Measurements from ENCODE around the gene GAK.
"Not testable (repeated sequence)": the region's sequence is repeated elsewhere in the genome, so short reads cannot be mapped to it uniquely, and the experiment has no call there.

GAK gene

DNA sequence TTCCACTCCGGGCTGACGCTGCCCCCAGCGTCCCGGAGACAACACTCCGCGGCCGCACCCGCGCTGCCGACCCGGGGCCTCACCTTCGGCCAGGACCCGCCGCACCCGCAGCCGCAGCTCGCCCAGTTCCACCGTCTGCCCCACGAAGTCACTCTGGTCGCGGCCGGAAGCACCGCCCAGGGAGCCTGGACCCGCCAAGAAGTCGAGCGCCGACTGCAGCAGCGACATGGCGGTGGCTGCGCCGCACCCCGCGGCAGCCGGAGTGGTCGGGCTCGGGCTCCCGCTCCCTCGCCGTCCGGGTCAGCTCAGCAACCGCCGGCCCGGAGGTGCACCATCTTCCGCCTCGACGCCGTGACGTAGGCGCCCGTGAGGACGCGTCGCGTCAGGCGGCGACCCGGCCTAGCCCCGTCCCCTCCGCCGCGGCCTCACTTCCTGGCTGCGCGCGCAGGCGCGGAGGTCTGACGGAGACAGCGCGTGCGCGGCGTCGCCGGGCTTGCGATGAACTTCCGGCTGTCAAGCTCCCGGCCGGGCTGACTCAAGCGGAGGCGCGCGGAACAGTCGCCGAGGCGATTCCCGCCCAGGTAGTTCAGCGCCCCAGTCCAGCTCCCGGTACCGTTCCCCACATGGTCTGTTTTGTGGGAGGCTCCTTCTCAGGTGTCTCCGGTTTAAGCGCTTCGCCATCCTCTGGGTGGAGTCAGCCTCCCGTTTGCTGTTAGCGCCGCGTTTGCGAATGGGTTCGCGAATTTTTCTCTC lies at the start of gene GAK, which contains the start of gene TMEM175:
Gene GAK, minus strand, starts transcription at position 357 of the 753 bp plus-strand sequence. Its CDS starts 129 bp downstream, at position 228.
Gene TMEM175, plus strand, starts transcription at position 501 of the 753 bp plus-strand sequence. CDS start 15,280 bp downstream, outside the sequence.
- peak; percentile 100 for DNase-seq (ENCODE audit: low spot score)

DNA sequence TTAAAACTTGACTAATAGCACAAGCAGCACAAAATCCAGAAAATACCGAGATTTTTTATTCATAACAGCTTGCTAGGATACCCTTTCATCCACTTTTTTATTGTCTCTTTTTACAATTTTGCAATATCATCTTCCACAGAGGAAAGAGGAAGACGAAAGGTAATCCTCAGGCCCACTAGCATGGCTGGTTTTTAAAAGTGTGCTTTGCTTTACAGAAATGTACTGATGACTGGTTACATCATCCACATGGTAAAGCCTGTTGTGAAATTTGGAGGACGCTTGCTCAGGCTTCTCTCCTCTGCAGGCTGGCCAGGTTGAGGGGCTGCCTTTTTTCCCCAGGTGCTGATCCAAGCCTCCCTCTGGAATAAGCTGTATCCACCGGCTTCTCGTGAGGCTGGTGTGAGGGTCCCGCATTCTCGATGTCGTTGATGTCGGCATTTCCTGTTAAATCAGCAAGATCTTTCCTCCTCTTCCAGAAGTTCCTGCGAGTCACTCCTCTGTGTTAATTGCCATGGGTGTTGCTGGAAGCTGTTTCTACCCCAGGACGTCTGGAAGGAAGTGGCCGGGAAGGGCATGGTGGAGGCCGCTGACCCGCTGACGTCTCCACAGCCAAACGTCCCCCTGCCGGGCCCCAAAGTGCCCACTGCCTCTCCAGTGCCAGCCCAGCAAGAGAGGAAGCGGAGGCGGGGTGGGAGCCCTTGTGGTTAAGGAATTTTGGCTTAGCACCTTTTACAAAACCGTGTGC lies 47.0 kb upstream of the GAK start:
- no peak for DNase-seq (ENCODE audit: low spot score)

- DNase-seq (ENCODE audit: low spot score) = not testable (repeated sequence)
These were observed 43.9 kb upstream of the GAK start for GRCh38 chr4:976016-976415.

GRCh38 chr4:974668-975067 lies 42.6 kb upstream of the GAK start:
- DNase-seq (ENCODE audit: low spot score) = no peak

DNA sequence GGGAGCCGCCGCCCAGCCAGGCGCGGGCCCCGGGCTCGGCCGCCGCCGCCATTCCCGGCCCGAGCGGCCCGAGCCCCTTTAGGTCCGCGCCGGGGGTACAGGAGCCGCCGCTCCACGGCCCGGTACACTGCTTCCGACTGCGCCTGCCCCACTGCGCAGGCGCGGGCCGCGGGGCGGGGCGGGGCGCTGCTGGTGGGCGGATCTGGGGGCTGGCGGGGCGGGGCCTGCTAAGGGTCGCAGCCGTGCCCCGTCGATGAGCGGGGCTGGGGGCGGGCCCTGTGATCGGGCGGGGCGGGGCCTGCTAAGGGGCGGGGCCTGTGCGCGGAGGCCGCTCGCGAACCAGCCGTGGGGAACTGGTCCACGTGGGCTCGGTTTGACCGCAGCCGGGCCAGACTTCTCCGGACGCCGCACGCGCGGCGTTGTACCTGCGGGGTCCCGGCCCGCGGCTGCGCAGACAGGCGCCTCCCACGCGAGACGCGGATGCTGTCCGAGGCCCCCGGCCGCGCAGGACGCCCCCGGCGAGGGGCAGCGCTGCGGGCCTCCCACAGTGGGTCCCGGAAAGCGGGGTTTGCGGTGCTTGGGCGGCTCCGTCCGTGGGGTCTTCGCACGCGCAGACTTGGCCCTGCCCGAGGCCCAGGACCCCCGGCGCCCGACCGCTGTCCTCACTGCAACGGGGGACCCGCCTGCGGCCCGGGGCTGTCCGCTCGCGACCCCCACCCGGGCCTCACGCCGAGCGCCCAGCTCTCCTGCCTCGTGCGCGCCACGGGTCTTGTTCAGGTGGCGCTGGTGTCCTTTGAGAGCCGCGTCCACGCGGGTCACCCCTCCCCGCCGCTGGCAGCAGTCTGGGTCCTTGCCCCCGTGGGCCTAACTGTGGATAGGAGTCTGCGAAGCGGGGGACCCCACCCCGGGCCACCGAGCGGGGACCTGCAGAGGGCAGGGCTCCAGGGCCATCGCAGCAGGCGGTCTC lies 41.6 kb upstream of the GAK start, which contains the start of gene DGKQ:
Gene DGKQ, minus strand, starts transcription at position 139 of the 967 bp plus-strand sequence. Its CDS starts 87 bp downstream, at position 52.
- peak; percentile 99 for DNase-seq (ENCODE audit: low spot score)

DNA sequence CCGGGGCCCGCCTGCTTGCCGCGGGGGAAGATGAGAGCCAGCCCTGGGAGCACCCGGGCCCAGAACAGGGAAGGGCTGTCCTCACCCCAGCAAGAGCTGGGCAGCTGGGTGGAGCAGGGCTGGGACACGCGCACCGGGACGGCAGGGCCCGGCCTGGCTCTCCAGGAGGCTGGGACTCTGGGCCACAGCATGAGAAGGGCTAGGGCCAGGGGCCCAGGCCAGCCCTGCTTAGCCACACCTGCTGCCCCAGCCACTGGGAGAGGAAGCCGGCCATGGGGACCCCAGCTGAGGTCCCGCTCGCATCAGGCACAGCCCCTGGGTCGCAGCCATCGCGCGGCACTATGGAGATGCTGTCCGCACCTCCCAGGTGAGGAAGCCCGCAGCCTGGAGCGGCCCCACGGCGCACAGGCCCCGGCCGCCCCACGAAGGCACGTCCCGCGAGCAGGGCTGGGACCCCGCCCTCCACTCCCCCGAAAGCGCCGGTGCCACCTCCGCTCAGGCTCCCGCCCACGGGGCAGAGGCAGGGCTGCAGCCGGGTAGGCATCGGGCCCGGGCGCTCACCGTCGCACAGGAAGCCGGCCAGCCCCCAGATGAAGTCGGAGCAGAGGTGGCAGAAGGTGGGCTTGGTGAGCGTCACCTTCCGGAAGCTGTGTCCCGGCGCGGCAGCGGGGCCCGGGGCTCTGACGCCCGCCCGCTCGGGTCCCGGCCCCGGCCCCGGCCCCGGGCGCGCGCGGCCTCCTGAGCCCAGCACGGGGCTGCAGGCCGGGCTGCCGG lies 40.7 kb upstream of the GAK start:
- DNase-seq (ENCODE audit: low spot score) = peak; percentile 73

DNA sequence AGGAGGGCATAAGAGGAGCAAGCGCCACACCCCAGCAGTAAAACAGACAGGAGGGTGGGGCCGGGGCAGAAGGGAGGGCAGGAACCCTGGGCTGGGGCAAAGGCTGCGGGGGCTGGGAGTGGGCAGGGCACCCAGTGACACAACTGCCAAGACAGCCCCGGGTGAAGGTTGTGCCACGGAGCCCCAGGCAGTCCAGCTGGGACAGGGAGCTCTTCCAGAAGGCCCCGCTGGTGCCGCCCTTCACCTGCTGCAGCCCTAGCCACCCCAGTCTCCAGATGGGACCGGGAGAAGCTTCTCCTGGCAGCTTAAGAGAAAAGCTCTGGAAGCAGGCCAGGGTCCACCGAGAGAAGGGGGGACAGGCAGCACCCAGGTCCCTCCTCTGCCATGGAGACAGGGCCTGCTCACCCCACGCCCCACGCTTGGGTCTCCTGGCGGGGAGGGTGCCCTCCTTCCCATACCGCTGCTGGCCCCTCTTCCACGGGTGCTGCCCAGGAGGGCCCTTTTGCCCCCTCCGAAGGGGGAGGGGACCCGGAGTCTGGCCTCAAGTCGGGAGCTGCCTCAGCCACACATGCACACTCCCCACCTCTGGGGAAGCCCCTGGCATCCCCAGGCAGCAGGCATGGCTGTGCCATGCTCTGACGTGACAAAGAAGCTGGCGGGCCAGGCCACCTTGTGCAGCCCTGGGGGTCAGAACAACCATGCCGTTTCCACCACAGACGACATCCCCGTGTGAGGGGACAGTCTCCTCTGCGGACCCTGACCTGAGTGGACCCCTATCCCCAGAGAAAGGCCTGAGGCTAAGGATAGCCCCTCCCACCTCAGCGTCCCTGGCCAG lies 39.8 kb upstream of the GAK start:
- no peak for DNase-seq (ENCODE audit: low spot score)

DNA sequence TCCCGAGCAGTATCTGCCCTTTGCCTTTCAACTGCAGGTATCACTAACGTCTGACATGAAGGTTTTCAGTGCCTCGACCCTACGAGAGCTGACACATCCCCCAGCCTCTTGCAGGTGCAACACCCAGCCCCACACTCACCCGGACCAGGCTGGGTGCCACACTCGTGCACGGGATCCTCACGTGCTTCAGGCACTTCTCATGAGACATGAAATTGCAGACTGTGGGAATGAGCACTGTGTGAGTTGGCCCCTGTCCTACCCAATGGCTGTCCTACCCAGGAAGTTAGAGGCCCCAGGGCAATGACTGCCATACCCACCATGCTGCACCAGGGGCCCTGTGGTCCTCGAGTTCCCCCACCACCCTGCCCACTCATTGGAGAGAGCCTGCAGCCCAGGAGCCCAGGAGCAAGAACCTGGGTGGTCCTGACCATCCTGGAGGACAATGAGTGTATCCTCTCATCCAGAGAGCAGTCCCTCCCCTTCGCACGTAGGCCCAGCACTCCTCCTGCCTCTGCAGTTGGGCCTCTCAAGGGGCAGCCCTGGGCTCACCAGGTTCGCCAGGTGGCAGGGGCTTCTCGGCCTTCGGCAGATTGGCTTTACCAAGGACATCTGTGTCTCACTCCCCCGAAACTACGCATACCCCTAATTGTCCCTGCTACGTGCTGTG lies 38.9 kb upstream of the GAK start:
- DNase-seq (ENCODE audit: low spot score) = no peak

DNA sequence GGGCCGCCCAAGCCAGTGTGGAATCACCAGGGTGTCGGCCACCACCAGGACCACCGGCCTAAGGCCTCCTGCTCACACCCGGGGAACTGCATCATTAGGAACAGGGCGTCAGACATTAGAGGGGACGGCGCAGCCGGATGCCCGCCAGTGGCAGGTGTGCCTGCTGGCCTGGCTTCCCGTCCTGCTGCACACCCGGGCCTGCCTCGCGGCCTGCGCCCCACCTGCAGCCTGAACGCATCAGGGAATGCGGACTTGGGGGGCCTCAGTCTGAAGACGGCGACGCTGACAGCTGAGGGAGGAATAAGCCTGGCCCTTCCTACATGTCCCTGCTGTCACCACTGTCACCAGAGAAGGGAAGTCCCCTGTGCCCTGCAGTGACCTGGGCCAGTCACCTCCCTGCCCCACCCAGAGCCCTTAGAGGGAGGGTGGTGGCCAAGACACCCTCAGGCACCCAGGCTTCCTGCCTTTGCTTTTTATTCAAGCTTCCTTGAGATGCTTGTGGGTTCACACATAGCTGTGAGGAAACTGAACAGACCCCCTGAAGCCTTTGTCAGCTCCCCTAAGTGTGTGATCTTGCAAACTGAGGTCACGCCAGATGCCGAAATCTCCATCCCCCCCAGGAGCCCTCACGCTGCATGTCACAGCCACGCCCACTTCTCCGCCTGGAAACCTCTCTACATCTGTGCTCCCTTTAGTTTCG lies 38.1 kb upstream of the GAK start:
- DNase-seq (ENCODE audit: low spot score) = no peak

DNA sequence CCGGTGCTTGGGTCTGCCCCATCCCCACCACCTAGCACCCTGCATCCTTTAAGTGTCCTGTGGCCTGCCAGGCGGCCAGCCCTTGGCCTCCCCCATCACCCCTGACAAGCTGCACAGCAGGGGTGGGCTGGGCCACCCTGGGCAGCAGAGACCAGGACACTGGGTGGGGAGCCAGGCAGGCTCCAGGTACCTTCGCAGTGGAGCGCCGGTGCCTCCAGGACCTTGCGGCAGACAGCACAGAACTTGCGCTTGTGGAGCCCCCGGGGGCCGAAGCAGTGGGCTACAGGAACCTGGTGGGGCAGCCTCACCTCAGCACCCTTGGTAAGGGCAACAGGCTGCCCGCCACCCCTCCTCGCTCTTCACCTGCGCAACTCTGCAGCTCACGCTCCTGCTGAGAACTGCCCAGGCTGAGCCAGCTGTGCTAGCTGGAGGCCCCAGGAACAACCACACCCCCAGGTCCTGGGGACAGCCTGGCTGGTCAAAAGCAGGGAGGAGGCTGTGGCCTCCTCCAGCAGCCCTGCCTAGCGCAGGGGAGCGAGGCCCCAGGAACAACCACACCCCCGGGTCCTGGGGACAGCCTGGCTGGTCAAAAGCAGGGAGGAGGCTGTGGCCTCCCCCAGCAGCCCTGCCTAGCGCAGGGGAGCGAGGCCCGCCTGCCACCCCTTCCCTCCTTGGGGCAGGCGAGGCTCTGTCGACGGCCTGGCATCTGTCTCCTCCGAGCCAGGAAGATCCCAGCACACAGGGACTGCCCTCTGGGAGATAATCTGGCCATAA lies 36.7 kb upstream of the GAK start:
- no peak for DNase-seq (ENCODE audit: low spot score)

GRCh38 chr4:968221-968620 lies 36.1 kb upstream of the GAK start:
- no peak for DNase-seq (ENCODE audit: low spot score)

- no peak for DNase-seq (ENCODE audit: low spot score)
These were observed 35.3 kb upstream of the GAK start for GRCh38 chr4:967113-968104.

- DNase-seq (ENCODE audit: low spot score) = no peak
These were observed 34.4 kb upstream of the GAK start for GRCh38 chr4:966266-967112.

DNA sequence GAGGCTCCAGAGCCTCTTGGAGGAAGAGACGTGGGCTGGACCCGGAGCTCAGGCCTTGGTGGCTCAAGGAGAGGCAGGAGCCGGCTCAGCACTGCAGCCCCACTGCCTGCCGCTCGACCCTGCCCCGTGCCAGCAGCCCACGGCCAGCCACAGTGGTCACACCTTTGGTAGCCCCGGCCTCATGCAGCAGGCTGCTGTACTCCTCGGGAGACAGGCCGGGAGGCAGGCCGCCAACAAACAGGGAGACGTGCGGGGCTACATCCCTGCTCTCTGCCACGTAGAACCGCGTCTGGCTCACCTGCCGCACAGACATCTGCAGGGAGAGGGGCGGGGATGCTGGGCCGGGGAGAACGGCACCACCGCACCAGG lies 33.6 kb upstream of the GAK start:
- DNase-seq (ENCODE audit: low spot score) = no peak

DNA sequence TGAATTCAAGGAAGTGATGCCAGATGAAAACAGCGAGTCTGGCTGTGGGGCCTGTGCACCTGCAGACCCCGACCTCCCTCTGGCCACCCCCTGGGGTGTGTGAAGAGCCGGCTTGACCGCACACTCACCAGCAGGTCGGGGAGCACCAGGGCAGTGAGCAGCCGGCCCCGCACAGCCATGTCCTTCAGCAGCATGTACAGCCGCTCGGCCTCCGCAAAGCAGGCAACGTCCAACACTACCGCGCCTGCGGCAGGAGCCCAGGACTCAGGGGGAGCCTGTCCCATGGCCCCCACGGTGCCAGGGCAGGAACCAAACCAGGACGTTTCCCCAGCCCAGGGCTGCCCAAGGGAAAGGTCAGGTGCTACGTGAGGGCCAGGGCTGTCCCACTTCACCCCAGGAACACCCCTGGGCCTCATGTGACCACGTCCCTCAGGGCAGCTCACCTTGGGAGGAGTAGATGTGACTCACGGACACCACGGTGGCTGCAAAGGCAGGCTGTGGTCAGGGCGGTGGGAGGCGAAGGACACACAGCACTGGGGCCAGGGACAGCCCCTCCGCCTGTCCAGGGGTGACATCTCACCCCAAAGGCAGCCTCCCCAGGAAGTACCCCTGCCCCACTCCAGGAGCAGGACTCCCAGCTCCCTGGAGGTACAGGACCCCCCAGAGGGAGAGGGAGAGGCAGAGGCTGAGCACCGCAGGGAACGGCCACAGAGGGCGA lies 33.1 kb upstream of the GAK start:
- no peak for DNase-seq (ENCODE audit: low spot score)

All from AG20443 (cell line).